Stimulated activated naive CD4-positive, alpha-beta T cell (primary cell): ENCODE data around the gene KSR1.
"Not testable (repeated sequence)": the region's sequence is repeated elsewhere in the genome, so short reads cannot be mapped to it uniquely, and the experiment has no call there.

Experiments
- DNase-seq, 6 experiments: peaks; one replicate each; lab custom pipeline; 2025; lab: John Stamatoyannopoulos, UW

The KSR1 gene

GRCh38 chr17:27657620-27658019 is 201.4 kb downstream of the KSR1 start:
- no peak for DNase-seq

DNA sequence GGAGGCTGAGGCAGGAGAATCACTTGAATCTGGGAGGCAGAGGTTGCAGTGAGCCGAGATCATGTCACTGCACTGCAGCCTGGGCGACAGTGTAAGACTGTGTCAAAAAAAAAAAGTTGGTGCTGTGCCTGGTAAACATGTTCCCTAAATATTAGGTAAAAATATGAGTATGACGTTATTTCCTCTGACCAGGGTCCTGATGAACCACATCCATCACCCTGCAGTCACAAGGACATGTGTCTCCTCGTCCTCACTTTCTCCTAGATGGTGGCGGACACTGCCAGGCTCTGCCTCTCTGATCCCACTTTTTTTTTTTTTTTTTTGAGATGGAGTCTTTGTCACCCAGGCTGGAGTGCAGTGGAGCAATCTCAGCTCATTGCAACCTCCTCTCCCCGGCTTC is 203.4 kb downstream of the KSR1 start:
- DNase-seq: no peak

GRCh38 chr17:27660436-27660835 is 204.2 kb downstream of the KSR1 start:
- DNase-seq: no peak

- no peak for DNase-seq
These were observed 207.8 kb downstream of the KSR1 start for GRCh38 chr17:27663936-27664605.

DNA sequence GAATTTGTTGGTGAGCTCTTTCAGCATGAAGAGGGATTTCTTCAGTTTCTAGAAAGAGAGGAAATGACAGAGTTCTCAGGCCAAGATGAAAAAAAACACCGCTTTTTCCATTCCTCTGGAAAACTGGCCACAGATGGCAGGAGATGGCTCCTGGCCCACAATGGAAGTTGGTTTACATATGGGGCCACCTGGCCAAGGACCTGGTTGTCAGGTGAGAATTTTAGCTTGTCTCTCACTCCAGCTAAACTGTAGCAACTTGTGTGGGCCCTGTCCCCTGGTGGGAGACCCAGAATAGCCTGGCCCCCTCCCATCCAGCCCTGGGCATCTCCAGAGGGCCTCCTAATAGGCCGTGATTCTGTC is 208.3 kb downstream of the KSR1 start:
- no peak for DNase-seq

- DNase-seq: no peak
These were observed 209.3 kb downstream of the KSR1 start for GRCh38 chr17:27665549-27665948.

- DNase-seq: not testable (repeated sequence)
These were observed 210.0 kb downstream of the KSR1 start for GRCh38 chr17:27666270-27666669.

- DNase-seq: no peak
These were observed 210.7 kb downstream of the KSR1 start for GRCh38 chr17:27666831-27667560.

- DNase-seq: no peak
These were observed 211.6 kb downstream of the KSR1 start for GRCh38 chr17:27667656-27668487.

DNA sequence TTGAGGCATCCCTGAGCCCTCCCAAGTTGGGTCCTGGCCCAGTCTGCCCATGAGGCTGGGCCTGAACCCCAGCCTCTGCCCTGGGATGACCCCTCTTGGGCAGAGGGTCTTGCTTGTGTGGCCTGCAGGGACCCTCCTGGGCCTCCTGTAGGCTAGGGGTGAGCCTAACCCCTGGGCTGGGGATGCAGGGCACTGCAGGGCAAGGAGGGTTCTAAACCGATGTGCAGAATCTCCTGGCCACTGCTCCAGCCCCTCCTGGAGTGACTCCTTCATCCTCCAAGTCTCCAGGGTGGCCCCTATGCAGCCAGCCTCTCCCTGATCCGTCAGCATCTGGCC is 212.2 kb downstream of the KSR1 start:
- DNase-seq: no peak

DNA sequence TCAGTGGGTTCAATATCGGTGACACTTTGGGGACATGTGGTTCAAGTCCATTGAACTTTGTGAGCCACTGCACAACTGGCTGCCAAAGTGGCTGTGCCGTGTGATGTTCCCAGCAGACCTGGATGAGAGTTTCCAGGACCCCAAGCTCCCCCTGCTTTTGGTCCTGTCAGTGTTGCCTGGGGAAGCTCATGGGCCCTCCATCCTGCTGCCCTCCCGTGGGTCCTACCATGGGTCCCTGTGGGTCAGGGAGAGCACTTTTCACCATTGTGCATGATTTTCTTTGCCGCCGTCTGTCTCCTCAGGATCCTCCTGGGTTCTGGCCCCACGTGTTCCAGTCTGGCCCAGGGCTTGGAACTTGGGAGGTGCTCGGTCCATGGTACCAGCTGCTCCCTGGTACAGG is 212.9 kb downstream of the KSR1 start:
- no peak for DNase-seq

DNA sequence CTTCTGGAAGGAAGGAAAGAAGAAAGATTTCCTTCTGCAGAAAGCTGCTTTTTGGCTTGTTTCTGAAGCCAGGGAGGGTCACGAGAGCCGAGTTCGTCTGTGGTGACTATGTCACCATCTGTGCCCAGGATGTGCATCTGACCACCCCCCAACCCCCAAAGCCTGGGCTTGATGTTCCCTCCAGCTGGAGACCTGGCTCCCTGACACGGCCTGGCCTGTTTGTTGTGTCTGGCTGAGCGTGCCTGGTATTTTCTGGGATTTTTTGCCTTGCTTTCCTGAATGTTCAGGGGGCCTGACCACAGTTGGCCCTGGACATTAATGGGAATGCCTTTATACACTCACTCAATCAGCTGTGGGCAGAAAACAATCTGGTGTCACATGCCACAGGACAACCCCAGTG is 213.6 kb downstream of the KSR1 start:
- no peak for DNase-seq

DNA sequence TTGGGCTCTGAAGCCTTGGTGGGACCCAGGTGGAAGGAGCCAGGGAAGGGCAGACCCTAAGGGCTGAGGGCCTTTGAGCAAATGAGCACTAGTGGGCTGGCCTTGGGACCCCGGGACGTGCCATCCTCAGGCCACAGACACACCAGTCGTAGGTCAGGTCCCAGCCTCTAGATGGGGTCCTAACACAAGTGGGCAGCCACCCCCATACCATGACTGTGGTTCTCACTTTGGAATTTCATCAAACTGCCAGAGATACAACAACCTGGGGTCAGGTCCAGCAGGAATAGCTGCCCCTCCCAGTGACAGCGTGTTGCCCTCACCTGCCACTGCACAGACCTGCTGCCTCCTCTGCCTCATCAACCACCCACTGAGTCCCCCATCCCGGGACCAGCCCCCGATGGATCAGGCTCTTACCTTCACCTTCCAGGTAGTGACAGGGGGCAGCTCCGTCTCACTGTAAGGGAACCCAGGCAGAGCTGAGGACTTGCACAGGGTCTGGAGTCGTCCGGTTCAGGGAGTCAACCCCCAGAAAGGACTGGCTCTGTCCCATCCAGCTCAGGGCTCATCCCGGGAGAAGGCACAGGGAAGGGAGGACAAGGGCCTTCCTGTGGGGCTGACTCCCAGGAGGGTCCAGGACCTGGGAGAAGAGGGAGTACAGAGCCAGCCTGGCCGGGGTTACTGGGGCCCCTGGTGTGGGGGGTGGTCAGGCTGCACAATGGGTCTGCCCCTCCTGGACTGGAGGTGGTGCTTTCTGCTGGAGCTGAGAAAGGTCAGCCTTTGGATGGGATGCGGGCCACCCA is 214.7 kb downstream of the KSR1 start:
- no peak for DNase-seq

DNA sequence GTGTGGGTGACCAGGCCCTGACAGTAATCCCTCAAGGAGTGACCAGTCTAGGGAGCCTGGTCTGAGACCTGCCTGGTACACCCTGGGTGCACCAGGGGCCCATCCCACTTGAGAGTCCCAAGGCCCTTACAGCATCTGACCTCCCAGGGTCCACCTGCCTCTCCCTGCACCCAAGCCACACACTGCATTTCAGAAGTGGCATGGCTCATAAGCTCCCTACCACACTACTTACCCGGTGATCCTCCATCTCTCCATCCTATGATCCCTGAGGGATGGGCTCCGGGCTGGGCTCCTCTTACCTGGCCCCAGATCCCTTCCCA is 215.3 kb downstream of the KSR1 start:
- no peak for DNase-seq

DNA sequence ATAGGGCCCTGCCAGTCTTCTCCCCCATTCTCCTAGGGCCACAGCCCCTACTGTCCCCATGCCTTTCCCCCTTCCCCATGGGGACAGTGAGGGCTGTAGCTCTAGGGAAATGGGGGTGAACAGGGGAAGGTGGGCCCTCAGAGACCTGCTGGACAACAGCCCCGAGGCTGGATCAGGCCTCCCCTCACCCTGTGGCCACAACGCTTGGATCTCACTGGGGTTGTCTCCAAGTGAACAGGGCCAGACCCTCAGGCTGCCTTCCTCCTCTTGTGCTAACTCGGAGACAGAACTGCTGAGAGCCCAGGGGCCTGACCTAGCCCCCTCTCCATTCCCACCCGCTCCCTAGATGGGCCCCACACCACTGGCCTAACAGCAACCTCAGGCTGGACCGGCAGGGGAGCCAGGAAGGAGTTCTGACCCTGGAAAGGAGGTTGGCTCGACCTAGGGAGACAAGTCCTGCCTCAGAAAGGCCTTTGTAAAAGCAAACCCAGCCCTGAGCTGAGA is 215.8 kb downstream of the KSR1 start:
- not testable (repeated sequence) for DNase-seq

DNA sequence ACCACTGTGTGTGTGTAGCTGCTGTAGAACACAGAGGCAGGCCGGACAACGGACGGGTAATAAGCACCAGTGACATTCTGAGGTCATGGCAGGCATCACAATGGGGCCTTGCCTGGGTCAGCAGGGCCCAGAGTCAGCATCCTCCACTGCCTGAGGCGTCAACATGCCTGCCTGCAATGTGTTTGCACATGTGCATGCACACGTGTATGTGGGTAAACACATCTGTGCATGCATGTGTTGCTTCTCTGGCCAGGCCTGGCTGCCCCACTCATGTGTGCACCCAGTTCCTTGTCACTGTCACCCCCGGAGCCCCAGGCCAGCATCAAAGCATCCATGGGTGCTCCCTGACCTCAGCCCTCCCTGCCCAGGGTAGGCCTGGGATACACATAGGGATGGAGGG is 218.1 kb downstream of the KSR1 start:
- DNase-seq: no peak
